Psoas muscle (tissue), 8 donors: Measurements from ENCODE around the gene SUB1. TPM values are rescaled to one million over a fixed set of nuclear protein-coding genes. Genes with fewer than 3 reads are reported as not detected.
A peak's percentile ranks its signal among the peaks of the same experiment; 100 is the strongest.

Source experiments
- ATAC-seq, 4 donors: fragments of 200-7000 bp; cut with Tn5 transposase; one replicate each; pipeline ENCODE4 v1.9.1; 2020; ENCODE audit warnings: moderate library complexity in 3 of 4, mild to moderate bottlenecking in 2 of 4
- DNase-seq, 2 donors: peaks; one replicate each; pipeline ENCODE4 v3.0.0-alpha.2; 2020
- H3K27ac ChIP-seq: fragments of 200-600 bp; one replicate; pipeline ENCODE4 v1.8.0; 2022
- H3K27me3 ChIP-seq, 3 donors: fragments of 200-600 bp in 1 of 3; one replicate each; pipeline versions ENCODE4 v1.6.1 to v1.8.0; 2013 to 2022; ENCODE audit warnings: low read length in 2 of 3, mild to moderate bottlenecking in 2 of 3, moderate library complexity in 1 of 3; ENCODE audit not compliant: insufficient read depth in 3 of 3
- H3K36me3 ChIP-seq, 2 donors: fragments of 200-600 bp in 1 of 2; one replicate each; pipeline versions ENCODE4 v1.6.1 to v1.8.0; 2013 to 2022; ENCODE audit warnings: low read depth in 1 of 2, mild to moderate bottlenecking in 1 of 2, moderate library complexity in 1 of 2; ENCODE audit not compliant: insufficient read depth in 1 of 2
- H3K4me1 ChIP-seq: fragments of 200-600 bp; one replicate; pipeline ENCODE4 v1.8.0; 2022
- H3K4me3 ChIP-seq: fragments of 200-600 bp; one replicate; pipeline ENCODE4 v1.8.0; 2022; ENCODE audit warnings: mild to moderate bottlenecking
- H3K9me3 ChIP-seq: fragments of 200-600 bp; one replicate; pipeline ENCODE4 v1.8.0; 2022
- CTCF ChIP-seq: fragments of 200-600 bp; IDR thresholded peaks from one replicate; pipeline ENCODE4 v1.8.0; 2022; ENCODE audit warnings: antibody characterized with exemption
- WGBS, 3 donors: extraction: QIAGEN DNeasy Blood & Tissue Kit; methylation state at CpG; one replicate each; pipeline versions ENCODE4 v1.1.6 to v1.1.7; 2013; 5-methylcytosine and 5-hydroxymethylcytosine counted together
- intact Hi-C, 2 donors: fragments of 100-400 bp; cut with DNase I; formaldehyde crosslinking; loops; one replicate each; pipeline versions ENCODE4 v1.11.0 to v1.14.2; 2022
- polyA plus RNA-seq, 3 donors: library from polyadenylated mRNA; stranded (reverse); fragments of 200-250 nt; gene quantifications; one replicate each; pipeline ENCODE4 v1.2.3, GENCODE V29; 2013
- total RNA-seq, 4 donors: library from RNA; stranded (reverse); fragmentation: NEBNext Ultra II Directional in 2 of 4; extraction: Animal tissue kit (Norgen Biotek cat#: 25700) in 2 of 4; gene quantifications; one replicate each; pipeline versions ENCODE4 v1.2.1 to v1.2.4, GENCODE V29; 2021 to 2023
- donor health status: healthy with polysubstance abuse.
- donor health status: DM: no; HTN: no; CAD: no; lungs with moderate emphysema.
- donor health status: Bipolar disorder and iron deficiency.
- donor health status: healthy.
- donor health status: DM: yes; HTN: yes; CAD: no.
- donor health status: DM: no; HTN: no; CAD: no.
- donor health status: DM: no; HTN: no; CAD: no.
- donor health status: DM: yes; HTN: yes; CAD: no.

SUB1 gene
- total and polyA plus RNA-seq, 7 donors: 102 to 175 (median 149) TPM

- no peak for TF ChIP-seq CTCF
- H3K9me3 ChIP-seq: no peaks in the 10 kb centered on the region
- intact Hi-C loops: loop anchor here in 1 of 2 donors (2.0 kb wide), 1 partner anchor 139 kb away; the partner anchor contains the start of gene ZFR
- 78 to 85% (median 84%) methylated on average over 16 of the region's 16 CpGs for WGBS, 3 donors
- DNase-seq (no peak), ATAC-seq (no peak)
- peaks cover 0 to 5% of the 10 kb centered on the region in 2 donors for H3K36me3 ChIP-seq
- H3K4me1 ChIP-seq: peaks cover 13% of the 10 kb centered on the region
- H3K4me3 ChIP-seq: no peak overlapping the region
- no peak overlapping the region for H3K27ac ChIP-seq
- H3K27me3 ChIP-seq: no peaks in the 10 kb centered on the region
Measured at GRCh38 chr5:32583582-32584232, 1.6 kb upstream of the SUB1 start.

GRCh38 chr5:32584646-32585045 lies 711 bp upstream of the SUB1 start:
- Histone ChIP-seq H3K36me3 (peaks cover 3 to 14% of the 10 kb centered on the region in 2 donors), H3K4me3 (peak overlapping the region; percentile 96), H3K27me3 (no peaks in the 10 kb centered on the region), H3K9me3 (no peaks in the 10 kb centered on the region), H3K4me1 (peaks cover 13% of the 10 kb centered on the region), H3K27ac (no peak overlapping the region)
- WGBS, 3 donors: 77 to 81% (median 79%) methylated on average over 6 of the region's 6 CpGs
- no peak for TF ChIP-seq CTCF
- ATAC-seq: no peak
- intact Hi-C loops: loop anchor here (1.0 to 5.0 kb wide), 3 partner anchors 92 to 140 kb away; partner anchors contain the start of gene ZFR (in 1 of the 2)
- DNase-seq: no peak

GRCh38 chr5:32585122-32585445 lies 273 bp upstream of the SUB1 start:
- no peak for DNase-seq
- peak overlapping the region; percentile 100 for H3K27ac ChIP-seq
- TF ChIP-seq CTCF: no peak
- ATAC-seq: no peak
- H3K27me3 ChIP-seq: no peaks in the 10 kb centered on the region
- no peaks in the 10 kb centered on the region for H3K9me3 ChIP-seq
- WGBS, 3 donors: 30 to 33% (median 32%) methylated on average over 8 of the region's 8 CpGs
- H3K4me3 ChIP-seq: peak overlapping the region; percentile 96
- H3K4me1 ChIP-seq: peaks cover 13% of the 10 kb centered on the region
- intact Hi-C loops: loop anchor here (1.0 to 5.0 kb wide), 3 partner anchors 93 to 140 kb away; partner anchors contain the start of gene ZFR (in 1 of the 2)
- peaks cover 3 to 18% of the 10 kb centered on the region in 2 donors for H3K36me3 ChIP-seq

- WGBS, 3 donors: 0 to 2% (median 1%) methylated on average over 6 of the region's 6 CpGs
- peak overlapping the region; percentile 100 for H3K27ac ChIP-seq
- peaks cover 3 to 24% of the 10 kb centered on the region in 2 donors for H3K36me3 ChIP-seq
- no peaks in the 10 kb centered on the region for H3K9me3 ChIP-seq
- H3K4me1 ChIP-seq: peaks cover 13% of the 10 kb centered on the region
- DNase-seq (no peak), ATAC-seq (no peak)
- TF ChIP-seq CTCF: no peak
- intact Hi-C loops: loop anchor here in 1 of 2 donors (5.0 kb wide), 1 partner anchor 94 kb away; no protein-coding TSS in a partner anchor
- peak overlapping the region; percentile 96 for H3K4me3 ChIP-seq
- no peaks in the 10 kb centered on the region for H3K27me3 ChIP-seq
Measured at GRCh38 chr5:32586276-32586599, 881 bp downstream of the SUB1 start.
